GM18507 (cell line): Measurements from ENCODE around the gene CD79A.
A peak's percentile ranks its signal among the peaks of the same experiment; 100 is the strongest.

ENCODE experiments used
- DNase-seq: peaks from one replicate; pipeline ENCODE4 v3.0.0; 2011; ENCODE audit warnings: low read depth; ENCODE audit not compliant: insufficient read length; ENCODE audit errors: extremely low spot score
- FAIRE-seq: peaks from 2 replicates; lab custom pipeline; 2011; peaks lifted over from hg19 to GRCh38; lab: Jason Lieb, UNC

CD79A gene

GRCh38 chr19:41882568-41883462 lies 5.7 kb downstream of the CD79A start, which contains the start of gene ARHGEF1:
ARHGEF1 (plus strand) TSS chr19:41883184; CDS start chr19:41888083, 4,899 bp downstream.
- FAIRE-seq = peak; percentile 85

GRCh38 chr19:41883463-41883820 lies 6.4 kb downstream of the CD79A start:
- FAIRE-seq = no peak
- no peak for DNase-seq

More at GRCh38 chr19:41882568-41883462, 5.7 kb downstream of the CD79A start, which contains the start of gene ARHGEF1:
- DNase-seq = no peak

GRCh38 chr19:41883821-41884733 lies 7.0 kb downstream of the CD79A start:
- peak; percentile 93 for DNase-seq

GRCh38 chr19:41886761-41887710 lies 10.0 kb downstream of the CD79A start:
- DNase-seq (no peak), FAIRE-seq (peak; percentile 92)

More at GRCh38 chr19:41883821-41884733, 7.0 kb downstream of the CD79A start:
- FAIRE-seq = peak; percentile 98

GRCh38 chr19:41887711-41888382 lies 10.8 kb downstream of the CD79A start:
- FAIRE-seq (peak; percentile 80), DNase-seq (no peak)

GRCh38 chr19:41888926-41889325 lies 11.8 kb downstream of the CD79A start:
- DNase-seq (no peak), FAIRE-seq (no peak)

- no peak for FAIRE-seq
- no peak for DNase-seq
These were observed 12.8 kb downstream of the CD79A start for GRCh38 chr19:41889896-41890295.

GRCh38 chr19:41890936-41891335 lies 13.9 kb downstream of the CD79A start:
- DNase-seq (no peak), FAIRE-seq (no peak)

- FAIRE-seq (no peak), DNase-seq (no peak)
These were observed 15.3 kb downstream of the CD79A start for GRCh38 chr19:41892173-41892902.

GRCh38 chr19:41893899-41894298 lies 16.8 kb downstream of the CD79A start:
- FAIRE-seq = no peak
- DNase-seq = no peak

GRCh38 chr19:41894350-41894749 lies 17.3 kb downstream of the CD79A start:
- FAIRE-seq (no peak), DNase-seq (no peak)

- no peak for FAIRE-seq
- no peak for DNase-seq
These were observed 18.9 kb downstream of the CD79A start for GRCh38 chr19:41895745-41896580.

- FAIRE-seq = no peak
- no peak for DNase-seq
These were observed 19.5 kb downstream of the CD79A start for GRCh38 chr19:41896581-41896942.

- FAIRE-seq (no peak), DNase-seq (no peak)
These were observed 20.1 kb downstream of the CD79A start for GRCh38 chr19:41897181-41897580.

- no peak for DNase-seq
- FAIRE-seq = no peak
These were observed 20.7 kb downstream of the CD79A start for GRCh38 chr19:41897820-41898219.

GRCh38 chr19:41898235-41898634 lies 21.2 kb downstream of the CD79A start:
- no peak for FAIRE-seq

GRCh38 chr19:41901707-41902360 lies 24.8 kb downstream of the CD79A start:
- FAIRE-seq (no peak), DNase-seq (no peak)

More at GRCh38 chr19:41898235-41898634, 21.2 kb downstream of the CD79A start:
- DNase-seq = no peak
